Kidney capillary endothelial cell (primary cell): ENCODE results near the gene ZBTB20.
"Not testable (repeated sequence)": the region's sequence is repeated elsewhere in the genome, so short reads cannot be mapped to it uniquely, and the experiment has no call there.

Experiments
- DNase-seq: peaks from one replicate; pipeline ENCODE4 v3.0.0-alpha.2; 2018; ENCODE audit warnings: low spot score

ZBTB20 gene

GRCh38 chr3:115147329-115148141 is 447 bp upstream of the ZBTB20 start:
- DNase-seq, result peak; percentile 99

- peak; percentile 45 for DNase-seq
These were observed 1.1 kb downstream of the ZBTB20 start for GRCh38 chr3:115146032-115146417.

- no peak for DNase-seq
These were observed 5.9 kb downstream of the ZBTB20 start for GRCh38 chr3:115141033-115141757.

GRCh38 chr3:115139072-115139471 is 8.0 kb downstream of the ZBTB20 start:
- DNase-seq, result no peak

GRCh38 chr3:115134648-115135347 is 12.3 kb downstream of the ZBTB20 start:
- DNase-seq, result no peak

- no peak for DNase-seq
These were observed 19.9 kb downstream of the ZBTB20 start for GRCh38 chr3:115127208-115127607.

- no peak for DNase-seq
These were observed 26.5 kb downstream of the ZBTB20 start for GRCh38 chr3:115120597-115120996.

GRCh38 chr3:115113367-115113766 is 33.7 kb downstream of the ZBTB20 start:
- no peak for DNase-seq

- DNase-seq, result no peak
These were observed 35.5 kb downstream of the ZBTB20 start for GRCh38 chr3:115111632-115112031.

GRCh38 chr3:115110830-115111229 is 36.3 kb downstream of the ZBTB20 start:
- DNase-seq, result no peak

- not testable (repeated sequence) for DNase-seq
These were observed 37.0 kb downstream of the ZBTB20 start for GRCh38 chr3:115110066-115110465.

- no peak for DNase-seq
These were observed 38.5 kb downstream of the ZBTB20 start for GRCh38 chr3:115108614-115109013.

- DNase-seq, result no peak
These were observed 45.0 kb downstream of the ZBTB20 start for GRCh38 chr3:115102046-115102445.

GRCh38 chr3:115100806-115101205 is 46.3 kb downstream of the ZBTB20 start:
- DNase-seq, result no peak

- no peak for DNase-seq
These were observed 47.0 kb downstream of the ZBTB20 start for GRCh38 chr3:115099986-115100571.

- DNase-seq, result no peak
These were observed 47.7 kb downstream of the ZBTB20 start for GRCh38 chr3:115099134-115099985.

GRCh38 chr3:115098354-115099073 is 48.6 kb downstream of the ZBTB20 start:
- DNase-seq, result no peak

- DNase-seq, result no peak
These were observed 51.9 kb downstream of the ZBTB20 start for GRCh38 chr3:115095236-115095635.

GRCh38 chr3:115092220-115092791 is 54.8 kb downstream of the ZBTB20 start:
- DNase-seq, result peak; percentile 51

- DNase-seq, result no peak
These were observed 56.4 kb downstream of the ZBTB20 start for GRCh38 chr3:115090712-115091111.
